GM12891 (cell line): ENCODE results near the gene ADGRG4.

Experiments used
- PAX5 ChIP-seq: IDR thresholded peaks from 2 replicates; pipeline ENCODE4 v1.6.1; 2011; ENCODE audit warnings: low read length, moderate library complexity, mild to moderate bottlenecking; ENCODE audit not compliant: insufficient read depth, severe bottlenecking
- POLR2A ChIP-seq: IDR thresholded peaks from 2 replicates; pipeline ENCODE4 v1.6.1; 2011; ENCODE audit warnings: low read depth, low read length, control low read depth
- POLR2AphosphoS5 ChIP-seq: IDR thresholded peaks from 2 replicates; pipeline ENCODE4 v1.6.1; 2011; ENCODE audit warnings: low read depth, low read length, control low read depth
- POU2F2 ChIP-seq: IDR thresholded peaks from 2 replicates; pipeline ENCODE4 v1.6.1; 2011; ENCODE audit warnings: low read depth, mild to moderate bottlenecking, control low read depth, low read length, moderate library complexity
- SPI1 ChIP-seq: IDR thresholded peaks from 2 replicates; pipeline ENCODE4 v1.6.1; 2011; ENCODE audit warnings: low read depth, low read length, control low read depth
- TAF1 ChIP-seq: IDR thresholded peaks from 2 replicates; pipeline ENCODE4 v1.6.1; 2011; ENCODE audit warnings: low read depth, low read length, control low read depth

GRCh38 chrX:136447968-136448367, 147.2 kb downstream of the ADGRG4 start:
- no peak for TF ChIP-seq POLR2A
- TF ChIP-seq TAF1 = no peak
- no peak for TF ChIP-seq SPI1
- no peak for TF ChIP-seq POLR2AphosphoS5
- TF ChIP-seq POU2F2 = no peak
- no peak for TF ChIP-seq PAX5
